ENCODE measurements around the gene NDUFAF8. TPM values are rescaled to one million over a fixed set of nuclear protein-coding genes. Genes with fewer than 3 reads are reported as not detected.

NDUFAF8 gene
- total RNA-seq, 2 experiments from 2014 or later, result 129 to 165 TPM

- POLR2A ChIA-PET, result no interaction called here
Observed at GRCh38 chr17:81219476-81220180, 19.5 kb upstream of the NDUFAF8 start.

GRCh38 chr17:81221371-81221841, 17.7 kb upstream of the NDUFAF8 start:
- H3K4me3 ChIP-seq (ENCODE audit: low read depth, low read length, poor library complexity, severe bottlenecking), result peak overlapping the region; percentile 79
- H3K36me3 ChIP-seq (ENCODE audit: insufficient read depth, low read length), result no peaks in the 10 kb centered on the region
- ChIA-PET CTCF (ENCODE audit: unreplicated experiment) (no interaction called here), POLR2A (no interaction called here)
- H3K9me2 ChIP-seq (ENCODE audit: insufficient read depth, low read length), result no peaks in the 10 kb centered on the region
- no peak for TF ChIP-seq EZH2phosphoT487 (IDR thresholded peaks at IDR 0.05; ENCODE audit: borderline replicate concordance, low read depth, low read length)
- intact Hi-C loops (cut with micrococcal nuclease; ENCODE audit: unreplicated experiment), result no loop called here
- H4K20me1 ChIP-seq (ENCODE audit: insufficient read depth, low read length), result no peaks in the 10 kb centered on the region
- H2AFZ ChIP-seq (ENCODE audit: low read length), result no peak overlapping the region
- peak overlapping the region; percentile 73 for H3K4me2 ChIP-seq (ENCODE audit: low read length)
- H3K4me1 ChIP-seq (ENCODE audit: insufficient read depth, low read length, poor library complexity, severe bottlenecking), result peaks cover 22% of the 10 kb centered on the region
- DNase-seq (ENCODE audit: low spot score), result no peak
- no peaks in the 10 kb centered on the region for H3K9me3 ChIP-seq (ENCODE audit: low read length)
- no TSS peak for BruUV-seq (replicated peaks)
- no peaks in the 10 kb centered on the region for H3K79me2 ChIP-seq (ENCODE audit: insufficient read depth, low read depth, low read length)
- H3K27ac ChIP-seq (ENCODE audit: low read depth, low read length, poor library complexity, severe bottlenecking), result no peak overlapping the region

More at GRCh38 chr17:81219476-81220180, 19.5 kb upstream of the NDUFAF8 start:
- no peak overlapping the region for H2AFZ ChIP-seq (ENCODE audit: low read length)
- DNase-seq (ENCODE audit: low spot score), result no peak
- CTCF ChIA-PET (ENCODE audit: unreplicated experiment), result no interaction called here
- no peaks in the 10 kb centered on the region for H3K36me3 ChIP-seq (ENCODE audit: insufficient read depth, low read length)
- TF ChIP-seq EZH2phosphoT487 (IDR thresholded peaks at IDR 0.05; ENCODE audit: borderline replicate concordance, low read depth, low read length), result no peak
- no peak for TF ChIP-seq CTCF (conservative IDR thresholded peaks at IDR 0.05; ENCODE audit: low read length)
- H3K9me3 ChIP-seq (ENCODE audit: low read length), result no peaks in the 10 kb centered on the region
- no TSS peak for BruUV-seq (replicated peaks)
- H3K27ac ChIP-seq (ENCODE audit: low read depth, low read length, poor library complexity, severe bottlenecking), result no peak overlapping the region
- H3K4me3 ChIP-seq (ENCODE audit: low read depth, low read length, poor library complexity, severe bottlenecking), result no peak overlapping the region
- H4K20me1 ChIP-seq (ENCODE audit: insufficient read depth, low read length), result no peaks in the 10 kb centered on the region
- H3K4me1 ChIP-seq (ENCODE audit: insufficient read depth, low read length, poor library complexity, severe bottlenecking), result peaks cover 22% of the 10 kb centered on the region
- H3K9me2 ChIP-seq (ENCODE audit: insufficient read depth, low read length), result no peaks in the 10 kb centered on the region
- no peak overlapping the region for H3K4me2 ChIP-seq (ENCODE audit: low read length)
- intact Hi-C loops (cut with micrococcal nuclease; ENCODE audit: unreplicated experiment), result no loop called here
- no peaks in the 10 kb centered on the region for H3K79me2 ChIP-seq (ENCODE audit: insufficient read depth, low read depth, low read length)

GRCh38 chr17:81221842-81222619, 17.1 kb upstream of the NDUFAF8 start:
- ChIA-PET POLR2A (interaction anchor here (0.6 to 1.3 kb wide), 7 partner anchors 17 to 408 kb away, joined by 3 to 12 read pairs (median 4); partner anchors contain the start of genes BAHCC1, NDUFAF8 and TEPSIN), CTCF (ENCODE audit: unreplicated experiment) (no interaction called here)
- Histone ChIP-seq H3K36me3 (ENCODE audit: insufficient read depth, low read length) (no peaks in the 10 kb centered on the region), H3K4me1 (ENCODE audit: insufficient read depth, low read length, poor library complexity, severe bottlenecking) (peaks cover 22% of the 10 kb centered on the region), H3K27ac (ENCODE audit: low read depth, low read length, poor library complexity, severe bottlenecking) (no peak overlapping the region), H3K79me2 (ENCODE audit: insufficient read depth, low read depth, low read length) (no peaks in the 10 kb centered on the region), H3K4me2 (ENCODE audit: low read length) (peak overlapping the region; percentile 73), H3K9me3 (ENCODE audit: low read length) (no peaks in the 10 kb centered on the region), H4K20me1 (ENCODE audit: insufficient read depth, low read length) (no peaks in the 10 kb centered on the region), H3K9me2 (ENCODE audit: insufficient read depth, low read length) (no peaks in the 10 kb centered on the region), H3K4me3 (ENCODE audit: low read depth, low read length, poor library complexity, severe bottlenecking) (peak overlapping the region; percentile 79), H2AFZ (ENCODE audit: low read length) (peak overlapping the region; percentile 65; the same call in 1 of the 2 replicates)
- no TSS peak for BruUV-seq (replicated peaks)
- intact Hi-C loops (cut with micrococcal nuclease; ENCODE audit: unreplicated experiment), result no loop called here
- no peak for DNase-seq (ENCODE audit: low spot score)
- TF ChIP-seq EZH2phosphoT487 (IDR thresholded peaks at IDR 0.05; ENCODE audit: borderline replicate concordance, low read depth, low read length), result no peak
- TF ChIP-seq CTCF (conservative IDR thresholded peaks at IDR 0.05; ENCODE audit: low read length), result no peak
